Lower leg skin (tissue), 3 donors: ENCODE data around the gene ZNF654.

Source experiments
- CTCF ChIP-seq, 3 donors: fragments of 450-650 bp; IDR thresholded peaks; one replicate each; pipeline ENCODE4 v1.5.1; 2016; ENCODE audit warnings: antibody characterized with exemption in 3 of 3, mild to moderate bottlenecking in 3 of 3, moderate library complexity in 2 of 3
- POLR2A ChIP-seq, 2 donors: fragments of 450-650 bp; IDR thresholded peaks; one replicate each; pipeline ENCODE4 v1.6.1; 2016 to 2017; ENCODE audit warnings: antibody characterized with exemption in 2 of 2, mild to moderate bottlenecking in 1 of 2, moderate library complexity in 1 of 2

- TF ChIP-seq CTCF (IDR thresholded peaks at IDR 0.05) (no peak), POLR2A (IDR thresholded peaks at IDR 0.05) (no peak)
Measured at GRCh38 chr3:88152841-88153240, 93.8 kb downstream of the ZNF654 start.
